RWPE2 (cell line): ENCODE data around the gene TBC1D1.
A peak's percentile ranks its signal among the peaks of the same experiment; 100 is the strongest.

Source experiments
- ATAC-seq: fragments of 200-7000 bp; cut with Tn5 transposase; 3 replicates; pipeline ENCODE4 v1.9.1; 2021; ENCODE audit warnings: low read depth
- DNase-seq: peaks from one replicate; pipeline ENCODE4 v3.0.0-alpha.2; 2020; ENCODE audit warnings: low spot score
- H3K27ac ChIP-seq: fragments of 450-650 bp; 2 replicates; pipeline ENCODE4 v1.5.1; 2017; ENCODE audit warnings: mild to moderate bottlenecking; ENCODE audit not compliant: poor library complexity, severe bottlenecking
- H3K27me3 ChIP-seq: fragments of 250-450 bp; sonication (Bioruptor Pico); 2 replicates; pipeline ENCODE4 v1.5.1; 2021; ENCODE audit warnings: mild to moderate bottlenecking, moderate library complexity; ENCODE audit not compliant: insufficient read depth, poor library complexity, severe bottlenecking
- H3K36me3 ChIP-seq: fragments of 250-450 bp; sonication (Bioruptor Pico); 2 replicates; pipeline ENCODE4 v1.5.1; 2020; ENCODE audit warnings: low read depth, mild to moderate bottlenecking, moderate library complexity
- H3K4me1 ChIP-seq: fragments of 250-450 bp; sonication (Bioruptor Pico); 2 replicates; pipeline ENCODE4 v1.5.1; 2021; ENCODE audit warnings: mild to moderate bottlenecking, moderate library complexity; ENCODE audit not compliant: insufficient read depth, poor library complexity, severe bottlenecking
- H3K4me3 ChIP-seq: fragments of 250-450 bp; sonication (Bioruptor Pico); 2 replicates; pipeline ENCODE4 v1.5.1; 2021; ENCODE audit warnings: mild to moderate bottlenecking, moderate library complexity; ENCODE audit not compliant: severe bottlenecking
- H3K9me3 ChIP-seq: fragments of 250-450 bp; sonication (Bioruptor Pico); 2 replicates; pipeline ENCODE4 v1.5.1; 2021; ENCODE audit warnings: mild to moderate bottlenecking, moderate library complexity; ENCODE audit not compliant: severe bottlenecking
- TF ChIP-seq, protein P1 (sequence below): fragments of 450-650 bp; IDR thresholded peaks from one replicate; pipeline ENCODE4 v1.5.1; 2017; ENCODE audit warnings: mild to moderate bottlenecking, moderate library complexity; ENCODE audit not compliant: poor library complexity, severe bottlenecking

Gene TBC1D1

DNA sequence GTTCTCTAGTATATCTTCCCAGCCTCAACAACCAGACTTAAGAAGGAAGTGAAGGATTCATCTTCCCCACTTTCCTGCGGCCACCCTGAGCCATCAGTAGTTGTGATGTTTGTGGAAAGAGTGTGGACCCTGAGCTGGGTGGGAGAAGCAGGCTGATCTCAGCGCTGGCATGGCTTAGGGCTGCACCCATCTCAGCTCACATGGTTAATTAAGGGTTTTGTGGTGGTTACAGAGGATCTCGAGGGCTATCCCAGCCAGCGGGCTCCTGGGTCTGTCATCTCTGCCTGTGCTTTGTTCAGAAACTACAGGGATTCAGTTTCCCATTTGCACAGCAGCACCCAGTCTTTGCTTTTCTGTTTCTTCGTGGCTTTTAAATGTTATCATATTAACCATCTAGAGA, 232.7 kb downstream of the TBC1D1 start:
- no peak for ATAC-seq
- TF ChIP-seq, protein P1, sequence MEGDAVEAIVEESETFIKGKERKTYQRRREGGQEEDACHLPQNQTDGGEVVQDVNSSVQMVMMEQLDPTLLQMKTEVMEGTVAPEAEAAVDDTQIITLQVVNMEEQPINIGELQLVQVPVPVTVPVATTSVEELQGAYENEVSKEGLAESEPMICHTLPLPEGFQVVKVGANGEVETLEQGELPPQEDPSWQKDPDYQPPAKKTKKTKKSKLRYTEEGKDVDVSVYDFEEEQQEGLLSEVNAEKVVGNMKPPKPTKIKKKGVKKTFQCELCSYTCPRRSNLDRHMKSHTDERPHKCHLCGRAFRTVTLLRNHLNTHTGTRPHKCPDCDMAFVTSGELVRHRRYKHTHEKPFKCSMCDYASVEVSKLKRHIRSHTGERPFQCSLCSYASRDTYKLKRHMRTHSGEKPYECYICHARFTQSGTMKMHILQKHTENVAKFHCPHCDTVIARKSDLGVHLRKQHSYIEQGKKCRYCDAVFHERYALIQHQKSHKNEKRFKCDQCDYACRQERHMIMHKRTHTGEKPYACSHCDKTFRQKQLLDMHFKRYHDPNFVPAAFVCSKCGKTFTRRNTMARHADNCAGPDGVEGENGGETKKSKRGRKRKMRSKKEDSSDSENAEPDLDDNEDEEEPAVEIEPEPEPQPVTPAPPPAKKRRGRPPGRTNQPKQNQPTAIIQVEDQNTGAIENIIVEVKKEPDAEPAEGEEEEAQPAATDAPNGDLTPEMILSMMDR = no peak
- DNase-seq = no peak
- Histone ChIP-seq H3K9me3 (no peaks in the 10 kb centered on the region), H3K27ac (no peak overlapping the region), H3K4me3 (no peak overlapping the region), H3K4me1 (peaks cover 13% of the 10 kb centered on the region), H3K27me3 (no peaks in the 10 kb centered on the region), H3K36me3 (peaks cover 19% of the 10 kb centered on the region)

DNA sequence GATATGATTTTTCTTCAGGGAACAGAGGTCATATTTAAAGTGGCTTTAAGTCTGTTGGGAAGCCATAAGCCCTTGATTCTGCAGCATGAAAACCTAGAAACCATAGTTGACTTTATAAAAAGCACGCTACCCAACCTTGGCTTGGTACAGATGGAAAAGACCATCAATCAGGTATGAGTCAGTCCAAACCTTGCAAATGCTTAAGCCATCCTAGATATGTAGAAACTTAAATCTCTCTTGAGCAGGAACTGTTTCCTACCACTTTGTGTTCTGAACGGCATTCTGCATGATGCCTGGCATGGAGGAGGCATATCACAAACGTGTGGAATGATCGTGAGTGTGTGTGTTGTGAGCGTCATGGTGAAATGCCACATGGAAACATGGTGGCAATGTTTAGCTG, 234.1 kb downstream of the TBC1D1 start:
- Histone ChIP-seq H3K9me3 (no peaks in the 10 kb centered on the region), H3K27ac (no peak overlapping the region), H3K4me1 (peaks cover 12% of the 10 kb centered on the region), H3K27me3 (no peaks in the 10 kb centered on the region), H3K36me3 (peaks cover 5% of the 10 kb centered on the region; the same call in 1 of the 2 replicates), H3K4me3 (no peak overlapping the region)
- TF ChIP-seq, protein P1 = no peak
- ATAC-seq = no peak
- no peak for DNase-seq

DNA sequence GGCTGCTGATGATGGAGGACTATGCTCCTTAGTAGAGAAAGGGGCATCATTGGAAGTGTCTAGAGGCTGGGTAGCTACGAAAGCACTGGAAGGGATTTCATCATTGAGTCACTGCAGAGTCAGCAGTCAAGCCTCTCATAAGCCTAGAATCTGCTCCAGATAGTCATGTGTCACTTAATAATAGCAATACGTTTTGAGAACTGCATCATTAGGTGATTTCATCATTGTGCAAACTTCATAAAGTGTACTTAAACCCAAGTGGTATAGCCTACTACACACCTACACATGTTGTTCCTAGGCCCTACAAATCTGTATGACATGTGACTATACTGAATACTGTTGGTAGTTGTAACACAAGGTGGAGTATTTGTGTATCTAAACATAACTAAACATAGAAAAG, 234.9 kb downstream of the TBC1D1 start:
- Histone ChIP-seq H3K27ac (no peak overlapping the region), H3K27me3 (no peaks in the 10 kb centered on the region), H3K9me3 (no peaks in the 10 kb centered on the region), H3K4me1 (peaks cover 11% of the 10 kb centered on the region), H3K36me3 (peaks cover 3% of the 10 kb centered on the region; the same call in 1 of the 2 replicates), H3K4me3 (no peak overlapping the region)
- DNase-seq (no peak), ATAC-seq (no peak)
- TF ChIP-seq, protein P1 = no peak

DNA sequence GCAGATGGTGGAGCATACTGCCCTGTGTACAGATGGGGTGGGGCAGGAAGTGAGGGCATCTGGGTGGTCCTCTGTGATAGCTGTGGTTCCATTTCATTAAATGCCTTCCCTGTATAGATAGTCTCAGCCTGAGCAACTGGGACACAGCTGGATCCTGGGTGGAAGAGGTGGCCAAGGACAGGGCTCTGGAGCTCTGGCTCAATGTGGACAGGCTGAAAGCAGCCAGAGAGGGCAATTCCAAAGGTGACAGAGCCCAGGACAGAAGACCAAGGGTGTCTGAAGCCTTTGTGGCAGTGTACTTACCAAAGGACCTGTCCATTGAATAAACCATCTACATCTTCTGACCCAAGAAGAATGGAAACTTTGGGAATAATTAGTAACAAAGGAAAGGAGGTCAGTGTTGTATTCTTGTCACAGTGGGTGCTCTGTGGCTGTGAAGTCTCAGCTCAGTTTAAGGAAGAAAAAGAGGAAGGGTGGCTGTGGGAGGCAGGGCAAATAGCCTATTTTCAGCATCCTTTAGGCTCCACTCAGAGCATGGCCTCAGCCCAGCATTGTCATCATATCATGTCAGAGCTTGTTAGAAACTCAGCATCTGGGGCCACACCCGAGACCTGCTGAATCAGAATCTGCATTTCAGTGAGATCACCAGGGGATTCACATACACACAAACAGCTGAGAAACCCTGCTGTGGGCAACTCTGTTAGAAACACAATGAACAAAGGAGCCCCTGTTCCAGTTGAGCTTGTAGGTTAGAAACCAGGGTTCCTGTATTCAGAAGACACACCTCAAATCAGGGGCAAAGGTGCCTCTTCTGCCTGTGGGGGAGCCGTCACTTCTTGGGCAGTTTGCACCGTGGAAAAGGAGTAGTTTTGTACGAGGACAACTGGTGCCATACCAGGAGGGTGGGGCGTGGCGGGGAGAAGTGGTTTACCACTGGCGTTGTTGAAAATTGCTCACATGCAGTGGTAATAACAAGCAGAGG, 237.9 kb downstream of the TBC1D1 start:
- peak; percentile 90 for ATAC-seq
- peaks cover 11% of the 10 kb centered on the region for H3K4me1 ChIP-seq
- no peak overlapping the region for H3K4me3 ChIP-seq
- H3K9me3 ChIP-seq = no peaks in the 10 kb centered on the region
- no peaks in the 10 kb centered on the region for H3K27me3 ChIP-seq
- peaks cover 7% of the 10 kb centered on the region; the same call in 1 of the 2 replicates for H3K36me3 ChIP-seq
- TF ChIP-seq, protein P1 = no peak
- H3K27ac ChIP-seq = peak overlapping the region; percentile 38
- DNase-seq = no peak
